HepG2 (cell line): ENCODE data around the gene SERPINB6. TPM values are rescaled to one million over a fixed set of nuclear protein-coding genes. Genes with fewer than 3 reads are reported as not detected.

Source experiments
- CEBPB ChIP-seq: IDR thresholded peaks from 2 replicates; pipeline ENCODE4 v1.6.1; 2011; ENCODE audit warnings: low read depth, low read length, improper control_type of control experiment, borderline replicate concordance
- EEA1 ChIP-seq: sonication (generic); formaldehyde crosslinking; IDR thresholded peaks from 2 replicates; pipeline ENCODE4 v1.5.1; 2020; ENCODE audit warnings: mild to moderate bottlenecking, missing genetic modification reagents, borderline replicate concordance
- GPN1 ChIP-seq: sonication (generic); formaldehyde crosslinking; IDR thresholded peaks from 2 replicates; pipeline ENCODE4 v1.5.1; 2020; ENCODE audit warnings: missing genetic modification reagents, borderline replicate concordance
- NFE2L1 ChIP-seq: sonication (generic); formaldehyde crosslinking; IDR thresholded peaks from 2 replicates; pipeline ENCODE4 v1.4.0; 2020; ENCODE audit warnings: missing genetic modification reagents, mild to moderate bottlenecking, borderline replicate concordance
- PTBP1 ChIP-seq: fragments of 200-400 bp; formaldehyde crosslinking; IDR thresholded peaks from 2 replicates; pipeline ENCODE4 v1.6.1; 2018; ENCODE audit warnings: low read length, low read depth; ENCODE audit not compliant: poor library complexity, severe bottlenecking
- RELA ChIP-seq: sonication (generic); formaldehyde crosslinking; IDR thresholded peaks from 2 replicates; pipeline ENCODE4 v1.4.0; 2020; ENCODE audit warnings: missing genetic modification reagents
- ZNF552 ChIP-seq: sonication (generic); formaldehyde crosslinking; IDR thresholded peaks from 2 replicates; pipeline ENCODE4 v1.9.0; 2022; ENCODE audit warnings: missing genetic modification reagents, mild to moderate bottlenecking, borderline replicate concordance
- ZNF816 ChIP-seq: sonication (generic); formaldehyde crosslinking; IDR thresholded peaks from 2 replicates; pipeline ENCODE4 v1.8.0; 2022; ENCODE audit warnings: missing genetic modification reagents, mild to moderate bottlenecking, borderline replicate concordance
- polyA plus RNA-seq, 8 experiments: library from polyadenylated mRNA; depleted of rRNA in 3 of 8; stranded (reverse) in 7 of 8; unstranded in 1 of 8; fragments of >200 nt; fragmentation: Illumina TruSeq in 4 of 8; extraction: Trizol in 4 of 8; gene quantifications; 2 replicates each; pipeline versions ENCODE4 v1.2.1 to v1.2.3, GENCODE V29; 2011 to 2016; ENCODE audit warnings: low read depth in 4 of 8, missing spikeins in 1 of 8, mixed read lengths in 1 of 8; ENCODE audit not compliant: insufficient read depth in 1 of 8
- total RNA-seq, 5 experiments: library from RNA; depleted of rRNA; stranded (reverse); fragments of >200 nt; fragmentation: Illumina TruSeq; extraction: Trizol; gene quantifications; 2 replicates each; pipeline ENCODE4 v1.2.3, GENCODE V29; 2016; ENCODE audit warnings: low read depth in 1 of 5
- TF ChIP-seq, protein P1 (sequence below): sonication (generic); IDR thresholded peaks from 2 replicates; pipeline ENCODE4 v1.6.1; 2016; ENCODE audit warnings: low read depth, borderline replicate concordance
- TF ChIP-seq, protein P2 (sequence below): sonication (generic); formaldehyde crosslinking; IDR thresholded peaks from 2 replicates; pipeline ENCODE4 v1.5.1; 2020; ENCODE audit warnings: mild to moderate bottlenecking, missing genetic modification reagents
- TF ChIP-seq, protein P3 (sequence below): sonication (generic); formaldehyde crosslinking; IDR thresholded peaks from 2 replicates; pipeline ENCODE4 v1.5.0; 2020; ENCODE audit warnings: mild to moderate bottlenecking, missing genetic modification reagents, borderline replicate concordance
- TF ChIP-seq, protein P4 (sequence below): sonication (generic); formaldehyde crosslinking; IDR thresholded peaks from 2 replicates; pipeline ENCODE4 v1.5.1; 2020; ENCODE audit warnings: missing genetic modification reagents, mild to moderate bottlenecking, borderline replicate concordance

Gene SERPINB6
- total and polyA plus RNA-seq, 2 of the 13 experiments (the other 11 are each of a cell fraction or from before 2014, with no cell fraction given), result 38.2 to 61.3 TPM

DNA sequence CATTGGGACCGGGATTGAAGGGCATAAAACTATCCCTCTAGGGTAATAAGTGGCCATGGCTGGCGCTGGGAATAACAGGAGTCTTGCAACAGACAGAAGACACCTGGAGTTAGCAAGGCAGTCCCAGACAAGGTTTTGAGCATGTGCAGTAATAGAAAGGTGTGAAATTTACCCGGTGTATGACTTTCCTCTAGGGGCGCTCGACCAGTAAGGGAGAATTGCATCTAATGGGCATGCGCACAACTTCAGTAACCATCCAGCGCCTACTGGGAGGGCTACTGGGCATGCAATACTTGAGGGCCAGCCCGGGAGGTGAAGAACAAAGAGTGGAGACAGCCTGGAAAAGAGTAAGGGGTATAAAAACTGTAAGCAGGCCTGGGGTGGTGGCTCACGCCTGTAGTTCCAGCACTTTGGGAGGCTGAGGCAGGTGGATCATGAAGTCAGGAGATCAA lies 32.7 kb downstream of the SERPINB6 start (continued):
- no peak for TF ChIP-seq PTBP1
- TF ChIP-seq RELA, result no peak
- no peak for TF ChIP-seq GPN1 (CRISPR knock-in tag)
- peak; percentile 18; the same call in 1 of the 2 replicates for TF ChIP-seq CEBPB
- TF ChIP-seq, protein P1, sequence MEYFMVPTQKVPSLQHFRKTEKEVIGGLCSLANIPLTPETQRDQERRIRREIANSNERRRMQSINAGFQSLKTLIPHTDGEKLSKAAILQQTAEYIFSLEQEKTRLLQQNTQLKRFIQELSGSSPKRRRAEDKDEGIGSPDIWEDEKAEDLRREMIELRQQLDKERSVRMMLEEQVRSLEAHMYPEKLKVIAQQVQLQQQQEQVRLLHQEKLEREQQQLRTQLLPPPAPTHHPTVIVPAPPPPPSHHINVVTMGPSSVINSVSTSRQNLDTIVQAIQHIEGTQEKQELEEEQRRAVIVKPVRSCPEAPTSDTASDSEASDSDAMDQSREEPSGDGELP, result no peak
- no peak for TF ChIP-seq NFE2L1 (CRISPR knock-in tag)
- no peak for TF ChIP-seq EEA1 (CRISPR knock-in tag)
- TF ChIP-seq, protein P2, sequence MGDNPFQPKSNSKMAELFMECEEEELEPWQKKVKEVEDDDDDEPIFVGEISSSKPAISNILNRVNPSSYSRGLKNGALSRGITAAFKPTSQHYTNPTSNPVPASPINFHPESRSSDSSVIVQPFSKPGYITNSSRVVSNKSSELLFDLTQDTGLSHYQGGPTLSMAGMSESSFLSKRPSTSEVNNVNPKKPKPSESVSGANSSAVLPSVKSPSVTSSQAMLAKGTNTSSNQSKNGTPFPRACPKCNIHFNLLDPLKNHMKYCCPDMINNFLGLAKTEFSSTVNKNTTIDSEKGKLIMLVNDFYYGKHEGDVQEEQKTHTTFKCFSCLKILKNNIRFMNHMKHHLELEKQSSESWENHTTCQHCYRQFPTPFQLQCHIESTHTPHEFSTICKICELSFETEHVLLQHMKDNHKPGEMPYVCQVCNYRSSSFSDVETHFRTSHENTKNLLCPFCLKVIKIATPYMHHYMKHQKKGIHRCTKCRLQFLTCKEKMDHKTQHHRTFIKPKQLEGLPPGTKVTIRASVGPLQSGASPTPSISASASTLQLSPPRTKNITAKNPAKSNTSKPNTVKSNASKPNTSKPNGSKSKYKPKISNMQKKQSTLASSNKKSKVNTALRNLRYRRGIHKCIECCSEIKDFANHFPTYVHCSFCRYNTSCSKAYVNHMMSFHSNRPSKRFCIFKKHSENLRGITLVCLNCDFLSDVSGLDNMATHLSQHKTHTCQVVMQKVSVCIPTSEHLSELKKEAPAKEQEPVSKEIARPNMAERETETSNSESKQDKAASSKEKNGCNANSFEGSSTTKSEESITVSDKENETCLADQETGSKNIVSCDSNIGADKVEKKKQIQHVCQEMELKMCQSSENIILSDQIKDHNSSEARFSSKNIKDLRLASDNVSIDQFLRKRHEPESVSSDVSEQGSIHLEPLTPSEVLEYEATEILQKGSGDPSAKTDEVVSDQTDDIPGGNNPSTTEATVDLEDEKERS (CRISPR knock-in tag), result no peak
- TF ChIP-seq ZNF552 (CRISPR knock-in tag), result 0 out of 2 replicates have a peak, but pooled peaks have one; percentile 60
- TF ChIP-seq, protein P3, sequence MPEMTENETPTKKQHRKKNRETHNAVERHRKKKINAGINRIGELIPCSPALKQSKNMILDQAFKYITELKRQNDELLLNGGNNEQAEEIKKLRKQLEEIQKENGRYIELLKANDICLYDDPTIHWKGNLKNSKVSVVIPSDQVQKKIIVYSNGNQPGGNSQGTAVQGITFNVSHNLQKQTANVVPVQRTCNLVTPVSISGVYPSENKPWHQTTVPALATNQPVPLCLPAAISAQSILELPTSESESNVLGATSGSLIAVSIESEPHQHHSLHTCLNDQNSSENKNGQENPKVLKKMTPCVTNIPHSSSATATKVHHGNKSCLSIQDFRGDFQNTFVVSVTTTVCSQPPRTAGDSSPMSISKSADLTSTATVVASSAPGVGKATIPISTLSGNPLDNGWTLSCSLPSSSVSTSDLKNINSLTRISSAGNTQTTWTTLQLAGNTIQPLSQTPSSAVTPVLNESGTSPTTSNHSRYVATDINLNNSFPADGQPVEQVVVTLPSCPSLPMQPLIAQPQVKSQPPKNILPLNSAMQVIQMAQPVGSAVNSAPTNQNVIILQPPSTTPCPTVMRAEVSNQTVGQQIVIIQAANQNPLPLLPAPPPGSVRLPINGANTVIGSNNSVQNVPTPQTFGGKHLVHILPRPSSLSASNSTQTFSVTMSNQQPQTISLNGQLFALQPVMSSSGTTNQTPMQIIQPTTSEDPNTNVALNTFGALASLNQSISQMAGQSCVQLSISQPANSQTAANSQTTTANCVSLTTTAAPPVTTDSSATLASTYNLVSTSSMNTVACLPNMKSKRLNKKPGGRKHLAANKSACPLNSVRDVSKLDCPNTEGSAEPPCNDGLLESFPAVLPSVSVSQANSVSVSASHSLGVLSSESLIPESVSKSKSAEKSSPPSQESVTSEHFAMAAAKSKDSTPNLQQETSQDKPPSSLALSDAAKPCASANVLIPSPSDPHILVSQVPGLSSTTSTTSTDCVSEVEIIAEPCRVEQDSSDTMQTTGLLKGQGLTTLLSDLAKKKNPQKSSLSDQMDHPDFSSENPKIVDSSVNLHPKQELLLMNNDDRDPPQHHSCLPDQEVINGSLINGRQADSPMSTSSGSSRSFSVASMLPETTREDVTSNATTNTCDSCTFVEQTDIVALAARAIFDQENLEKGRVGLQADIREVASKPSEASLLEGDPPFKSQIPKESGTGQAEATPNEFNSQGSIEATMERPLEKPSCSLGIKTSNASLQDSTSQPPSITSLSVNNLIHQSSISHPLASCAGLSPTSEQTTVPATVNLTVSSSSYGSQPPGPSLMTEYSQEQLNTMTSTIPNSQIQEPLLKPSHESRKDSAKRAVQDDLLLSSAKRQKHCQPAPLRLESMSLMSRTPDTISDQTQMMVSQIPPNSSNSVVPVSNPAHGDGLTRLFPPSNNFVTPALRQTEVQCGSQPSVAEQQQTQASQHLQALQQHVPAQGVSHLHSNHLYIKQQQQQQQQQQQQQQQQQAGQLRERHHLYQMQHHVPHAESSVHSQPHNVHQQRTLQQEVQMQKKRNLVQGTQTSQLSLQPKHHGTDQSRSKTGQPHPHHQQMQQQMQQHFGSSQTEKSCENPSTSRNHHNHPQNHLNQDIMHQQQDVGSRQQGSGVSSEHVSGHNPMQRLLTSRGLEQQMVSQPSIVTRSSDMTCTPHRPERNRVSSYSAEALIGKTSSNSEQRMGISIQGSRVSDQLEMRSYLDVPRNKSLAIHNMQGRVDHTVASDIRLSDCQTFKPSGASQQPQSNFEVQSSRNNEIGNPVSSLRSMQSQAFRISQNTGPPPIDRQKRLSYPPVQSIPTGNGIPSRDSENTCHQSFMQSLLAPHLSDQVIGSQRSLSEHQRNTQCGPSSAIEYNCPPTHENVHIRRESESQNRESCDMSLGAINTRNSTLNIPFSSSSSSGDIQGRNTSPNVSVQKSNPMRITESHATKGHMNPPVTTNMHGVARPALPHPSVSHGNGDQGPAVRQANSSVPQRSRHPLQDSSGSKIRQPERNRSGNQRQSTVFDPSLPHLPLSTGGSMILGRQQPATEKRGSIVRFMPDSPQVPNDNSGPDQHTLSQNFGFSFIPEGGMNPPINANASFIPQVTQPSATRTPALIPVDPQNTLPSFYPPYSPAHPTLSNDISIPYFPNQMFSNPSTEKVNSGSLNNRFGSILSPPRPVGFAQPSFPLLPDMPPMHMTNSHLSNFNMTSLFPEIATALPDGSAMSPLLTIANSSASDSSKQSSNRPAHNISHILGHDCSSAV (CRISPR knock-in tag), result no peak
- TF ChIP-seq ZNF816 (CRISPR knock-in tag), result no peak
- TF ChIP-seq, protein P4, sequence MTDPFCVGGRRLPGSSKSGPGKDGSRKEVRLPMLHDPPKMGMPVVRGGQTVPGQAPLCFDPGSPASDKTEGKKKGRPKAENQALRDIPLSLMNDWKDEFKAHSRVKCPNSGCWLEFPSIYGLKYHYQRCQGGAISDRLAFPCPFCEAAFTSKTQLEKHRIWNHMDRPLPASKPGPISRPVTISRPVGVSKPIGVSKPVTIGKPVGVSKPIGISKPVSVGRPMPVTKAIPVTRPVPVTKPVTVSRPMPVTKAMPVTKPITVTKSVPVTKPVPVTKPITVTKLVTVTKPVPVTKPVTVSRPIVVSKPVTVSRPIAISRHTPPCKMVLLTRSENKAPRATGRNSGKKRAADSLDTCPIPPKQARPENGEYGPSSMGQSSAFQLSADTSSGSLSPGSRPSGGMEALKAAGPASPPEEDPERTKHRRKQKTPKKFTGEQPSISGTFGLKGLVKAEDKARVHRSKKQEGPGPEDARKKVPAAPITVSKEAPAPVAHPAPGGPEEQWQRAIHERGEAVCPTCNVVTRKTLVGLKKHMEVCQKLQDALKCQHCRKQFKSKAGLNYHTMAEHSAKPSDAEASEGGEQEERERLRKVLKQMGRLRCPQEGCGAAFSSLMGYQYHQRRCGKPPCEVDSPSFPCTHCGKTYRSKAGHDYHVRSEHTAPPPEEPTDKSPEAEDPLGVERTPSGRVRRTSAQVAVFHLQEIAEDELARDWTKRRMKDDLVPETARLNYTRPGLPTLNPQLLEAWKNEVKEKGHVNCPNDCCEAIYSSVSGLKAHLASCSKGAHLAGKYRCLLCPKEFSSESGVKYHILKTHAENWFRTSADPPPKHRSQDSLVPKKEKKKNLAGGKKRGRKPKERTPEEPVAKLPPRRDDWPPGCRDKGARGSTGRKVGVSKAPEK (CRISPR knock-in tag), result no peak
